ENCODE results near the gene PIGN.

GRCh38 chr18:62119884-62120283 is 67.0 kb downstream of the PIGN start:
- TF ChIP-seq POLR2A (IDR thresholded peaks at IDR 0.05) (no peak), CTCF (IDR thresholded peaks at IDR 0.05) (no peak)
